Pancreas (tissue), 10 donors: ENCODE results near the gene TSPAN11. TPM values are rescaled to one million over a fixed set of nuclear protein-coding genes. Genes with fewer than 3 reads are reported as not detected.
A peak's percentile ranks its signal among the peaks of the same experiment; 100 is the strongest.

ENCODE experiments used
- ATAC-seq, 4 donors: fragments of 200-7000 bp; cut with Tn5 transposase; one replicate each; pipeline versions ENCODE4 v1.8.0 to v1.9.1; 2020; ENCODE audit warnings: mild to moderate bottlenecking in 4 of 4, moderate library complexity in 4 of 4
- DNase-seq, 6 donors: peaks; one replicate each; pipeline ENCODE4 v3.0.0-alpha.2; 2020
- FAIRE-seq: peaks from 2 replicates; lab custom pipeline; 2012; peaks lifted over from hg19 to GRCh38; lab: Jason Lieb, UNC
- H3K27ac ChIP-seq, 4 donors: fragments of 200-600 bp; sonication (generic); 1 replicate in 3 of 4; 2 replicates in 1 of 4; pipeline versions ENCODE4 v1.5.0 to v1.8.0; 2020
- H3K27me3 ChIP-seq, 4 donors: fragments of 200-600 bp; one replicate each; pipeline ENCODE4 v1.8.0; 2021
- H3K36me3 ChIP-seq, 3 donors: fragments of 200-600 bp; sonication (generic) in 1 of 3; one replicate each; pipeline versions ENCODE4 v1.5.0 to v1.8.0; 2020 to 2021
- H3K4me1 ChIP-seq, 3 donors: fragments of 200-600 bp; one replicate each; pipeline ENCODE4 v1.8.0; 2021
- H3K4me3 ChIP-seq, 4 donors: fragments of 200-600 bp; sonication (generic) in 2 of 4; one replicate each; pipeline versions ENCODE4 v1.5.0 to v1.8.0; 2020 to 2021
- H3K9me3 ChIP-seq, 4 donors: fragments of 200-600 bp; one replicate each; pipeline ENCODE4 v1.8.0; 2021
- CTCF ChIP-seq, 4 donors: fragments of 200-600 bp; sonication (generic) in 3 of 4; IDR thresholded peaks; one replicate each; pipeline versions ENCODE4 v1.5.0 to v1.8.0; 2021; ENCODE audit warnings: antibody characterized with exemption in 4 of 4
- WGBS, 2 donors: extraction: QIAGEN DNeasy Blood & Tissue Kit; methylation state at CpG; one replicate each; pipeline ENCODE4 v1.1.7; 2013; 5-methylcytosine and 5-hydroxymethylcytosine counted together
- intact Hi-C, 3 donors: fragments of 100-400 bp; cut with DNase I; formaldehyde crosslinking; loops; one replicate each; pipeline versions ENCODE4 v1.11.1 to v1.14.2; 2022
- polyA plus RNA-seq, 2 donors: library from polyadenylated mRNA; stranded (reverse); fragments of 200-250 nt; gene quantifications; one replicate each; pipeline ENCODE4 v1.2.3, GENCODE V29; 2013
- total RNA-seq, 6 donors: library from RNA; stranded (reverse); fragmentation: NEBNext Ultra II Directional in 4 of 6; extraction: Animal tissue kit (Norgen Biotek cat#: 25700) in 4 of 6; gene quantifications; one replicate each; pipeline versions ENCODE4 v1.2.1 to v1.2.4, GENCODE V29; 2021 to 2023
- donor health status: healthy with polysubstance abuse.
- donor health status: DM: no; HTN: no; CAD: no; lungs with moderate emphysema.
- donor health status: DM: no; HTN: no; CAD: no.
- donor health status: control.
- donor health status: control.
- donor health status: Bipolar disorder and iron deficiency.
- donor health status: DM: yes; HTN: yes; CAD: no.
- donor health status: DM: no; HTN: no; CAD: no.
- donor health status: DM: no; HTN: no; CAD: no.
- donor health status: DM: yes; HTN: yes; CAD: no.

The TSPAN11 gene
- total and polyA plus RNA-seq, 8 donors, result 0.13 to 2.2 (median 0.44) TPM

DNA sequence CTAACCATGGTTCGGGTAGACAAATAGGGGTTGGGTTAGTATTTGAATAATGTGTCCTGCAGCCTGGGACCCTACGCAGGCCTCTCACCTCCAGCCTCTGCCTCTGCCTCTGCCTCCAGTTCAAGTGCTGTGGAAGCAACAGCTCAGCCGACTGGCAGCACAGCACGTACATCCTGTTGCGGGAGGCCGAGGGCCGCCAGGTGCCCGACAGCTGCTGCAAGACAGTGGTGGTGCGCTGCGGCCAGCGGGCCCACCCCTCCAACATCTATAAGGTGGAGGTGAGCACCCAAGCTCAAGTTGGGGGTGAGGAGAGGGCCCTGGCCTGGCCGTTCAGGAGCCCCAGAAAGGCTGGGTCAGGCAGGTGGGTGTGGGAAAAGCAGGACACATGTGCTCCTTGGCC is 55.9 kb downstream of the TSPAN11 start:
- H3K9me3 ChIP-seq, result no peaks in the 10 kb centered on the region
- H3K27me3 ChIP-seq, result no peaks in the 10 kb centered on the region
- H3K36me3 ChIP-seq, result no peaks in the 10 kb centered on the region
- intact Hi-C loops, result loop anchor here in 1 of 3 donors (10.0 kb wide), 1 partner anchor 118 kb away; no protein-coding TSS in a partner anchor
- no peak overlapping the region for H3K27ac ChIP-seq
- FAIRE-seq (no peak), DNase-seq (peak in 1 of 6 donors; percentile 64), ATAC-seq (no peak)
- TF ChIP-seq CTCF (IDR thresholded peaks at IDR 0.05), result no peak
- no peak overlapping the region for H3K4me3 ChIP-seq
- no peaks in the 10 kb centered on the region for H3K4me1 ChIP-seq
- WGBS, 2 donors, result 81 to 90% methylated on average over 12 of the region's 12 CpGs

- ATAC-seq (peak in 3 of 4 donors; percentile 53 to 69 (median 62)), FAIRE-seq (no peak), DNase-seq (peak in 4 of 6 donors; percentile 27 to 74 (median 55))
- H3K9me3 ChIP-seq, result no peaks in the 10 kb centered on the region
- H3K4me3 ChIP-seq, result no peak overlapping the region
- 31 to 36% methylated on average over 7 of the region's 7 CpGs for WGBS, 2 donors
- H3K27ac ChIP-seq, result no peak overlapping the region
- no peaks in the 10 kb centered on the region for H3K27me3 ChIP-seq
- intact Hi-C loops, result loop anchor here in 1 of 3 donors (10.0 kb wide), 1 partner anchor 121 kb away; no protein-coding TSS in a partner anchor
- H3K36me3 ChIP-seq, result no peaks in the 10 kb centered on the region
- H3K4me1 ChIP-seq, result peaks cover 3 to 12% (median 10%) of the 10 kb centered on the region in 3 donors
- TF ChIP-seq CTCF (IDR thresholded peaks at IDR 0.05), result peak in 3 of 4 donors; percentile 26 to 47 (median 47)
These were observed 59.4 kb downstream of the TSPAN11 start for GRCh38 chr12:30985814-30986452.

- no peaks in the 10 kb centered on the region for H3K27me3 ChIP-seq
- H3K36me3 ChIP-seq, result no peaks in the 10 kb centered on the region
- DNase-seq, result peak in 3 of 6 donors; percentile 36 to 46 (median 43)
- H3K4me3 ChIP-seq, result no peak overlapping the region
- no peak overlapping the region for H3K27ac ChIP-seq
- peak in 3 of 4 donors; percentile 13 to 29 (median 28) for ATAC-seq
- no peak for FAIRE-seq
- TF ChIP-seq CTCF (IDR thresholded peaks at IDR 0.05), result no peak
- H3K9me3 ChIP-seq, result no peaks in the 10 kb centered on the region
- WGBS, 2 donors, result 50 to 53% methylated on average over 9 of the region's 9 CpGs
- intact Hi-C loops, result loop anchor here in 1 of 3 donors (10.0 kb wide), 1 partner anchor 123 kb away; no protein-coding TSS in a partner anchor
- H3K4me1 ChIP-seq, result peaks cover 3 to 12% (median 10%) of the 10 kb centered on the region in 3 donors
These were observed 61.5 kb downstream of the TSPAN11 start for GRCh38 chr12:30988086-30988485.

GRCh38 chr12:30988646-30989286 is 62.2 kb downstream of the TSPAN11 start:
- peaks cover 3 to 12% (median 10%) of the 10 kb centered on the region in 3 donors for H3K4me1 ChIP-seq
- no peaks in the 10 kb centered on the region for H3K9me3 ChIP-seq
- no peaks in the 10 kb centered on the region for H3K27me3 ChIP-seq
- no peaks in the 10 kb centered on the region for H3K36me3 ChIP-seq
- H3K27ac ChIP-seq, result peak overlapping the region in 1 of 4 donors; percentile 46
- 26 to 32% methylated on average over 9 of the region's 9 CpGs for WGBS, 2 donors
- FAIRE-seq (no peak), DNase-seq (peak; percentile 67 to 86 (median 74)), ATAC-seq (peak; percentile 85 to 93 (median 90))
- no peak for TF ChIP-seq CTCF (IDR thresholded peaks at IDR 0.05)
- no peak overlapping the region for H3K4me3 ChIP-seq
- intact Hi-C loops, result loop anchor here in 1 of 3 donors (10.0 kb wide), 1 partner anchor 124 kb away; no protein-coding TSS in a partner anchor
